SU-DHL-6 (cell line): ENCODE results near the gene BBX.

Source experiments
- CTCF ChIP-seq: fragments of 200-600 bp; sonication (generic); IDR thresholded peaks from one replicate; pipeline ENCODE4 v1.5.1; 2017; ENCODE audit warnings: antibody characterized with exemption, mild to moderate bottlenecking, low read length, moderate library complexity; ENCODE audit not compliant: insufficient read depth, poor library complexity, severe bottlenecking
- EZH2phosphoT487 ChIP-seq: fragments of 200-600 bp; sonication (generic), shearing (Covaris generic); conservative IDR thresholded peaks from 2 replicates; pipeline ENCODE4 v1.6.1; 2018; ENCODE audit warnings: mild to moderate bottlenecking, antibody characterized with exemption, low read length, moderate library complexity, mixed read lengths

GRCh38 chr3:107592073-107592472, 69.3 kb downstream of the BBX start:
- TF ChIP-seq CTCF, result no peak
- TF ChIP-seq EZH2phosphoT487, result no peak
